ENCODE measurements around the gene VPS37B.

The VPS37B gene

GRCh38 chr12:122902854-122903692 lies 7.1 kb upstream of the VPS37B start:
- no peak overlapping the region for H3K27ac ChIP-seq
- no peaks in the 10 kb centered on the region for H3K36me3 ChIP-seq (replicated peaks)
- TF ChIP-seq CTCF (IDR thresholded peaks at IDR 0.05; ENCODE audit: low read depth, low read length, missing control alignments): no peak
- no peak overlapping the region for H3K4me3 ChIP-seq (ENCODE audit: low read depth, low read length)
- no peak for DNase-seq
- no peaks in the 10 kb centered on the region for H3K27me3 ChIP-seq (replicated peaks)
- in situ Hi-C loops (cut with HindIII; ENCODE audit: low pct_ligation_motif_present, low sequenced_read_pairs): no loop called here

- Histone ChIP-seq H3K27me3 (replicated peaks) (no peaks in the 10 kb centered on the region), H3K36me3 (replicated peaks) (no peaks in the 10 kb centered on the region), H3K4me3 (ENCODE audit: low read depth, low read length) (no peak overlapping the region), H3K27ac (no peak overlapping the region)
- no peak for TF ChIP-seq CTCF (IDR thresholded peaks at IDR 0.05; ENCODE audit: low read depth, low read length, missing control alignments)
- no peak for DNase-seq
- in situ Hi-C loops (cut with HindIII; ENCODE audit: low pct_ligation_motif_present, low sequenced_read_pairs): no loop called here
Measured at GRCh38 chr12:122899887-122900286, 4.0 kb upstream of the VPS37B start.

- no peak for TF ChIP-seq CTCF (IDR thresholded peaks at IDR 0.05; ENCODE audit: low read depth, low read length, missing control alignments)
- in situ Hi-C loops (cut with HindIII; ENCODE audit: low pct_ligation_motif_present, low sequenced_read_pairs): no loop called here
- Histone ChIP-seq H3K36me3 (replicated peaks) (no peaks in the 10 kb centered on the region), H3K4me3 (ENCODE audit: low read depth, low read length) (no peak overlapping the region), H3K27ac (no peak overlapping the region), H3K27me3 (replicated peaks) (no peaks in the 10 kb centered on the region)
- DNase-seq: no peak
Measured at GRCh38 chr12:122896662-122897061, 738 bp upstream of the VPS37B start.

DNA sequence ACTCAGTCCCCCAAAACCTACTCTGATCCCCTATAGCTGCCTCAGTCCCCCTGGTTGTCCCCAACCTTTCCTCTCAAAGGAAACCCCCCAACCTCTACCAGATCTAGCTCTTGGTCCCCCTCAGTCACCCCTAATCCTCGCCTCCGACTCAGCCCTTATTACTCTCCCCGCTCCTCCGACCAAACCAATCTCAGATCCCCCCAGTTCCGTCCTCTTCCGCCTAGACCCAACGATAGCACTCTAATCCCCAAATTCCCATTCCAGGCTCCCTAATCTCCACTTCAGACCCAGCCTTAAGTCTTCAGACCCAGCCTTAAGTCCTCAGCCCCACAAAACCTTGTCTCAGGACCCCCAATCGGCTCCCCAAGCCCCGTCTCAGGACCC lies 612 bp downstream of the VPS37B start:
- no peak for TF ChIP-seq CTCF (IDR thresholded peaks at IDR 0.05; ENCODE audit: low read depth, low read length, missing control alignments)
- no peak for DNase-seq
- no peaks in the 10 kb centered on the region for H3K36me3 ChIP-seq (replicated peaks)
- peak overlapping the region; percentile 87 for H3K4me3 ChIP-seq (ENCODE audit: low read depth, low read length)
- in situ Hi-C loops (cut with HindIII; ENCODE audit: low pct_ligation_motif_present, low sequenced_read_pairs): no loop called here
- H3K27me3 ChIP-seq (replicated peaks): no peaks in the 10 kb centered on the region
- H3K27ac ChIP-seq: peak overlapping the region; percentile 61

- peak overlapping the region; percentile 13 for H3K27ac ChIP-seq
Measured at GRCh38 chr12:122894193-122895121, 1.5 kb downstream of the VPS37B start.

More at GRCh38 chr12:122894193-122895121, 1.5 kb downstream of the VPS37B start:
- no peaks in the 10 kb centered on the region for H3K36me3 ChIP-seq (replicated peaks)
- in situ Hi-C loops (cut with HindIII; ENCODE audit: low pct_ligation_motif_present, low sequenced_read_pairs): no loop called here
- no peaks in the 10 kb centered on the region for H3K27me3 ChIP-seq (replicated peaks)
- DNase-seq: no peak
- no peak for TF ChIP-seq CTCF (IDR thresholded peaks at IDR 0.05; ENCODE audit: low read depth, low read length, missing control alignments)
- peak overlapping the region; percentile 87 for H3K4me3 ChIP-seq (ENCODE audit: low read depth, low read length)
